H1 (cell line): ENCODE data around the gene VPS52. TPM values are rescaled to one million over a fixed set of nuclear protein-coding genes. Genes with fewer than 3 reads are reported as not detected.

Source experiments
- ASH2L ChIP-seq: fragments of 200-600, 300-600 bp; sonication (generic); IDR thresholded peaks from one replicate; pipeline ENCODE4 v1.7.1; 2017; ENCODE audit warnings: low read length
- BRCA1 ChIP-seq: IDR thresholded peaks from 2 replicates; pipeline ENCODE4 v1.6.1; 2012; ENCODE audit warnings: low read depth, low read length, improper control_type of control experiment
- CEBPB ChIP-seq: IDR thresholded peaks from 2 replicates; pipeline ENCODE4 v1.6.1; 2012; ENCODE audit warnings: low read depth, low read length
- CREB1 ChIP-seq: IDR thresholded peaks from 2 replicates; pipeline ENCODE4 v1.6.1; 2012; ENCODE audit warnings: inconsistent platforms
- CTCF ChIP-seq, 3 experiments: IDR thresholded peaks; 1 replicate in 2 of 3; 2 replicates in 1 of 3; pipeline versions ENCODE4 v1.5.1 to v1.6.1; 2011; ENCODE audit warnings: low read length in 3 of 3, mild to moderate bottlenecking in 3 of 3, inconsistent platforms in 2 of 3, low read depth in 1 of 3, moderate library complexity in 1 of 3; ENCODE audit not compliant: insufficient read depth in 1 of 3; ENCODE audit errors: control extremely low read depth in 1 of 3
- E2F6 ChIP-seq: IDR thresholded peaks from 2 replicates; pipeline ENCODE4 v1.6.1; 2012; ENCODE audit warnings: inconsistent platforms
- JUND ChIP-seq: IDR thresholded peaks from 2 replicates; pipeline ENCODE4 v1.6.1; 2011; ENCODE audit warnings: mild to moderate bottlenecking, improper control_type of control experiment, low read length
- NRF1 ChIP-seq: IDR thresholded peaks from 2 replicates; pipeline ENCODE4 v1.6.1; 2011; ENCODE audit warnings: mild to moderate bottlenecking, low read depth, low read length, improper control_type of control experiment
- POLR2AphosphoS5 ChIP-seq: IDR thresholded peaks from 2 replicates; pipeline ENCODE4 v1.6.1; 2011; ENCODE audit warnings: low read depth, low read length
- RAD21 ChIP-seq, 2 experiments: IDR thresholded peaks in 1 of 2; conservative IDR thresholded peaks in 1 of 2; 2 replicates each; pipeline ENCODE4 v1.6.1; 2011; ENCODE audit warnings: low read depth in 2 of 2, low read length in 2 of 2, improper control_type of control experiment in 1 of 2, inconsistent platforms in 1 of 2, mild to moderate bottlenecking in 1 of 2, moderate library complexity in 1 of 2
- RFX5 ChIP-seq: IDR thresholded peaks from 2 replicates; pipeline ENCODE4 v1.6.1; 2011; ENCODE audit warnings: low read depth, low read length, improper control_type of control experiment, borderline replicate concordance
- SUZ12 ChIP-seq: fragments of 200-600 bp; sonication (generic); IDR thresholded peaks from 2 replicates; pipeline ENCODE4 v1.6.1; 2012; ENCODE audit warnings: mild to moderate bottlenecking, inconsistent platforms, low read length, moderate library complexity, mixed read lengths
- USF2 ChIP-seq: IDR thresholded peaks from 2 replicates; pipeline ENCODE4 v1.6.1; 2011; ENCODE audit warnings: low read length, improper control_type of control experiment
- polyA plus RNA-seq, 7 experiments: library from polyadenylated mRNA; depleted of rRNA in 3 of 7; stranded (reverse) in 5 of 7; unstranded in 2 of 7; fragments of >200 nt in 5 of 7; fragments of 200-250 nt in 2 of 7; gene quantifications; 1 replicate in 5 of 7; 2 replicates in 1 of 7; 4 replicates in 1 of 7; pipeline versions ENCODE4 v1.2.1 to v1.2.3, GENCODE V29; 2011 to 2013; ENCODE audit warnings: missing spikeins in 2 of 7, mixed read lengths in 2 of 7
- total RNA-seq: library from RNA; stranded (reverse); fragmentation: NEBNext Ultra II Directional; extraction: Animal tissue kit (Norgen Biotek cat#: 25700); gene quantifications from 2 replicates; pipeline ENCODE4 v1.2.1, GENCODE V29; 2021
- TF ChIP-seq, protein P1 (sequence below): IDR thresholded peaks from 2 replicates; pipeline ENCODE4 v1.6.1; 2012; ENCODE audit warnings: low read length, inconsistent platforms
- TF ChIP-seq, protein P2 (sequence below): IDR thresholded peaks from 2 replicates; pipeline ENCODE4 v1.6.1; 2011; ENCODE audit warnings: low read depth, mild to moderate bottlenecking, low read length; ENCODE audit not compliant: insufficient read depth

VPS52 gene
- total and polyA plus RNA-seq, 2 of the 8 experiments (the other 6 are each of a cell fraction or from before 2014, with no cell fraction given) = 36.5 to 86.3 TPM

DNA sequence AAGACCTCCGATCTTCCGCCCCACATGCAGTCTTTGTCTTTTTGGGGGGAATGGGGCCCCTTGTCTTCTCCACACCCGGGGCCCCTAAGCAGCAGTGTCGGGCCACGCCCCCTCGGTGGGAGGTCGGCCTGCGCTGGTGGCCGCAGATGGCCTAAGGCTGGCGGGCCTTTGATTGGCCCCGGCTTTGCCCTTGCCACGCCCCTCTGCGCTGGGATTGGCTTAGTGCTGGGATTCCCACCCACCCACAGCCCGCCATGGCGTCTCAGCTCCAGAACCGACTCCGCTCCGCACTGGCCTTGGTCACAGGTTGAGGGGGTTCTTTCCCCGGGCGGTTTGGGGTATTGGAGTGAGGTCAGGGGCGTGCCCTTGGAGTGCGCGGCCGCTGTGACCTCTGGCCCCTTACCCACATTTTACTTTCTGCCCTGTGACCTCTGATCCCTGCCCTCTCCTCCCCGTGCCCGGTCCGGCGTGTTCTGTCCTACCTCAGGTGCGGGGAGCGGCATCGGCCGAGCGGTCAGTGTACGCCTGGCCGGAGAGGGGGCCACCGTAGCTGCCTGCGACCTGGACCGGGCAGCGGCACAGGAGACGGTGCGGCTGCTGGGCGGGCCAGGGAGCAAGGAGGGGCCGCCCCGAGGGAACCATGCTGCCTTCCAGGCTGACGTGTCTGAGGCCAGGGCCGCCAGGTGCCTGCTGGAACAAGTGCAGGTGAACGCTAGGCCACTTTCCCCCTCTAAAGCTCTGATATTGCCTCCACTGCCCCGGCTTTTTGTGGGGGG, 67.1 kb downstream of the VPS52 start, which contains the start of gene HSD17B8 (continued):
- no peak for TF ChIP-seq BRCA1
- TF ChIP-seq ASH2L = peak; percentile 47
- peak; percentile 10; the same call in 1 of the 2 replicates for TF ChIP-seq E2F6
- no peak for TF ChIP-seq CTCF (IDR thresholded peaks at IDR 0.05; ENCODE audit: control extremely low read depth in 1 of 3, insufficient read depth in 1 of 3, low read depth in 1 of 3, low read length in 3 of 3)
- TF ChIP-seq RAD21 (IDR thresholded peaks at IDR 0.05 in 1 of 2, conservative IDR thresholded peaks at IDR 0.05 in 1 of 2; ENCODE audit: low read depth in 2 of 2, low read length in 2 of 2) = no peak
- no peak for TF ChIP-seq RFX5
- no peak for TF ChIP-seq CREB1
- TF ChIP-seq CEBPB = no peak
- TF ChIP-seq NRF1 = no peak
- TF ChIP-seq, protein P1, sequence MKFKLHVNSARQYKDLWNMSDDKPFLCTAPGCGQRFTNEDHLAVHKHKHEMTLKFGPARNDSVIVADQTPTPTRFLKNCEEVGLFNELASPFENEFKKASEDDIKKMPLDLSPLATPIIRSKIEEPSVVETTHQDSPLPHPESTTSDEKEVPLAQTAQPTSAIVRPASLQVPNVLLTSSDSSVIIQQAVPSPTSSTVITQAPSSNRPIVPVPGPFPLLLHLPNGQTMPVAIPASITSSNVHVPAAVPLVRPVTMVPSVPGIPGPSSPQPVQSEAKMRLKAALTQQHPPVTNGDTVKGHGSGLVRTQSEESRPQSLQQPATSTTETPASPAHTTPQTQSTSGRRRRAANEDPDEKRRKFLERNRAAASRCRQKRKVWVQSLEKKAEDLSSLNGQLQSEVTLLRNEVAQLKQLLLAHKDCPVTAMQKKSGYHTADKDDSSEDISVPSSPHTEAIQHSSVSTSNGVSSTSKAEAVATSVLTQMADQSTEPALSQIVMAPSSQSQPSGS = peak; percentile 74; the same call in 1 of the 2 replicates
- TF ChIP-seq SUZ12 = no peak
- TF ChIP-seq POLR2AphosphoS5 = no peak
- no peak for TF ChIP-seq USF2
- TF ChIP-seq, protein P2, sequence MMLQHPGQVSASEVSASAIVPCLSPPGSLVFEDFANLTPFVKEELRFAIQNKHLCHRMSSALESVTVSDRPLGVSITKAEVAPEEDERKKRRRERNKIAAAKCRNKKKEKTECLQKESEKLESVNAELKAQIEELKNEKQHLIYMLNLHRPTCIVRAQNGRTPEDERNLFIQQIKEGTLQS = no peak
- no peak for TF ChIP-seq JUND
